ENCODE measurements around the gene TAC3. TPM values are rescaled to one million over a fixed set of nuclear protein-coding genes. Genes with fewer than 3 reads are reported as not detected.

TAC3 gene
- total RNA-seq (2014; rRNA removed; shearing (Covaris generic)) (not detected in 2 replicates), total RNA-seq (2022) (not detected in 2 replicates), Bru-seq, nascent RNA (percentile 16 among the genes with signal in this experiment), BruChase-seq, experiment 1, labeled RNA remaining after a 6-hour chase (percentile 25 among the genes with signal in this experiment), BruChase-seq, experiment 2, labeled RNA remaining after a 2-hour chase (percentile 20 among the genes with signal in this experiment)
- long read RNA-seq: 0 reads

DNA sequence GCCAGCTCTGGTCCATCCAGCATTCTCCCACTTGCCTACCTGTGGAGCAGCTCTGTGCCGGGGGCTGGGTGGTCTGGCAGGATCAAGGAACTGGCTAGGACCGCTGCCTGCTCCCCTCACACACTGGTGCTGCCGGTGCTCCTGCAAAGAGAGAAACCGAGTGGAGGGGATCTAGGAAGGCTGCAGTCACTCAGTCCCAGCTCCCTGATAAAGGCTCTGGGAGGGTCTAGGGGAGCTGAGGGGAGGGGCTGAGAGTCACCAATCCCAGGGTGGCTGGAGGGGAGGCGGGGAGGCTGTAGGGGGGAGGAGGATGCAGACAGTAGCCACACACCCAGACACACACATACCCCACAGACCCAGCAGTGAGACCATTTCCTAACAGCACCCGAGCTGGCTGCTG, at the start of gene TAC3:
TAC3 (minus strand) TSS at position 182 of the 400 bp plus-strand sequence. CDS start 732 bp downstream, outside the sequence.
- Histone ChIP-seq H4K20me1 (ENCODE audit: insufficient read depth, low read length) (no peaks in the 10 kb centered on the region), H3K9me2 (ENCODE audit: insufficient read depth, low read length) (no peaks in the 10 kb centered on the region), H3K9me3 (ENCODE audit: low read length) (no peaks in the 10 kb centered on the region), H3K79me2 (ENCODE audit: insufficient read depth, low read depth, low read length) (no peaks in the 10 kb centered on the region), H3K27ac (ENCODE audit: low read depth, low read length, poor library complexity, severe bottlenecking) (no peak within 1 kb of the TSS), H3K4me2 (ENCODE audit: low read length) (no peak within 1 kb of the TSS), H3K36me3 (ENCODE audit: insufficient read depth, low read length) (no peaks in the 10 kb centered on the region), H3K4me1 (ENCODE audit: insufficient read depth, low read length, poor library complexity, severe bottlenecking) (no peaks in the 10 kb centered on the region), H3K4me3 (ENCODE audit: low read depth, low read length, poor library complexity, severe bottlenecking) (no peak within 1 kb of the TSS), H2AFZ (ENCODE audit: low read length) (no peak within 1 kb of the TSS)
- POLR2A ChIA-PET: interaction anchor here (0.7 kb wide), 1 partner anchor 269 kb away, joined by 3 read pairs; no protein-coding TSS in a partner anchor
- no peak for DNase-seq (ENCODE audit: low spot score)
- CTCF ChIA-PET (ENCODE audit: unreplicated experiment): interaction anchor here (0.9 kb wide), 1 partner anchor 11 kb away, joined by 9 read pairs; no protein-coding TSS in a partner anchor
- no TSS peak for BruUV-seq (replicated peaks)
- TF ChIP-seq EZH2phosphoT487 (IDR thresholded peaks at IDR 0.05; ENCODE audit: borderline replicate concordance, low read depth, low read length): no peak
- TF ChIP-seq, protein P1, sequence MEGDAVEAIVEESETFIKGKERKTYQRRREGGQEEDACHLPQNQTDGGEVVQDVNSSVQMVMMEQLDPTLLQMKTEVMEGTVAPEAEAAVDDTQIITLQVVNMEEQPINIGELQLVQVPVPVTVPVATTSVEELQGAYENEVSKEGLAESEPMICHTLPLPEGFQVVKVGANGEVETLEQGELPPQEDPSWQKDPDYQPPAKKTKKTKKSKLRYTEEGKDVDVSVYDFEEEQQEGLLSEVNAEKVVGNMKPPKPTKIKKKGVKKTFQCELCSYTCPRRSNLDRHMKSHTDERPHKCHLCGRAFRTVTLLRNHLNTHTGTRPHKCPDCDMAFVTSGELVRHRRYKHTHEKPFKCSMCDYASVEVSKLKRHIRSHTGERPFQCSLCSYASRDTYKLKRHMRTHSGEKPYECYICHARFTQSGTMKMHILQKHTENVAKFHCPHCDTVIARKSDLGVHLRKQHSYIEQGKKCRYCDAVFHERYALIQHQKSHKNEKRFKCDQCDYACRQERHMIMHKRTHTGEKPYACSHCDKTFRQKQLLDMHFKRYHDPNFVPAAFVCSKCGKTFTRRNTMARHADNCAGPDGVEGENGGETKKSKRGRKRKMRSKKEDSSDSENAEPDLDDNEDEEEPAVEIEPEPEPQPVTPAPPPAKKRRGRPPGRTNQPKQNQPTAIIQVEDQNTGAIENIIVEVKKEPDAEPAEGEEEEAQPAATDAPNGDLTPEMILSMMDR (conservative IDR thresholded peaks at IDR 0.05; ENCODE audit: low read length): no peak
- intact Hi-C loops (cut with micrococcal nuclease; ENCODE audit: unreplicated experiment): no loop called here

DNA sequence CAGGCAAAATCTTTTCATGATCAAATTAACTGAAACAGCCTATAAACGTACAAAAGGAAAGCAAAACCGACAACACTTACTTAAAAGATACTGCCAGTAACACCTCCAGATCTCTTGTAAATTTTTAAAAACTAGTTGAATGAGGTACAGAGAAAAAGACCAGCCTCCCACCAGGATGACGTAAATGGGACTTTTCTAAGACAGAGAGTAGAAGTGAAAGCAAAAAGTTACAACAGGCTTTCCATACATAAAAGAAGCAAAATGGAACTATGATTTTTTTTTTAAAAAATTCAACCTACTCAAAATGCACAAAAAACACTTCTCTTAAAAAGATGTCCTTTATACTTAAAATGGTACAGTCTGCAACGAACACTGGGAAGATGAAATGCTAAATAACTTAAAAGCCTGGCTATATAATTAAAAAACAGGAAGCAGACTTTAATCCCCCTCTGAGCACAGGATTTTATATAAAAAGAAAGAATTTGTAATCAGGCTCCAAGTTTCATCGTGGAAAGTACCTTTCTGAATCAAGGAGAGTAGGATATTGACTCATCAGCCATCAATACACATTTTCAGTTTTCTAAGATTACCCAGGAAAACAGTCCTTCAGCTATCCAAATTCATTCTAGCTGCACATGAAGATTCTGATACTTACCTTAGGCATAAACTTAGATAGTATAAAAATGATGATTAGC, 47.8 kb upstream of the TAC3 start:
- ChIA-PET CTCF (ENCODE audit: unreplicated experiment) (no interaction called here), POLR2A (interaction anchor here (0.6 to 1.8 kb wide), 2 partner anchors 48 to 73 kb away, joined by 3 to 4 read pairs; no protein-coding TSS in a partner anchor)
- Histone ChIP-seq H3K9me3 (ENCODE audit: low read length) (peaks cover 4% of the 10 kb centered on the region; the same call in 1 of the 2 replicates), H4K20me1 (ENCODE audit: insufficient read depth, low read length) (no peaks in the 10 kb centered on the region), H3K79me2 (ENCODE audit: insufficient read depth, low read depth, low read length) (peaks cover 5% of the 10 kb centered on the region), H3K4me2 (ENCODE audit: low read length) (peak overlapping the region; percentile 42), H3K4me3 (ENCODE audit: low read depth, low read length, poor library complexity, severe bottlenecking) (peak overlapping the region; percentile 12), H3K36me3 (ENCODE audit: insufficient read depth, low read length) (peaks cover 95% of the 10 kb centered on the region), H3K27ac (ENCODE audit: low read depth, low read length, poor library complexity, severe bottlenecking) (peak overlapping the region; percentile 46), H2AFZ (ENCODE audit: low read length) (no peak overlapping the region), H3K9me2 (ENCODE audit: insufficient read depth, low read length) (no peaks in the 10 kb centered on the region), H3K4me1 (ENCODE audit: insufficient read depth, low read length, poor library complexity, severe bottlenecking) (peaks cover 19% of the 10 kb centered on the region)
- intact Hi-C loops (cut with micrococcal nuclease; ENCODE audit: unreplicated experiment): loop anchor here (5.0 kb wide), 1 partner anchor 307 kb away; no protein-coding TSS in a partner anchor
- TF ChIP-seq, protein P1 (conservative IDR thresholded peaks at IDR 0.05; ENCODE audit: low read length): no peak
- TF ChIP-seq EZH2phosphoT487 (IDR thresholded peaks at IDR 0.05; ENCODE audit: borderline replicate concordance, low read depth, low read length): no peak
- peak; percentile 28 for DNase-seq (ENCODE audit: low spot score)
- BruUV-seq (replicated peaks): no TSS peak

Data from OCI-LY7 (cell line).